Peyer's patch (tissue), 4 donors: ENCODE results near the gene ANK2.

Experiments
- CTCF ChIP-seq, 6 experiments: fragments of 450-650 bp in 4 of 6; fragments of 200-600 bp in 2 of 6; sonication (generic) in 1 of 6; IDR thresholded peaks; one replicate each; pipeline ENCODE4 v1.5.1; 2017 to 2019; ENCODE audit warnings: antibody characterized with exemption in 6 of 6, mild to moderate bottlenecking in 3 of 6, moderate library complexity in 1 of 6
- POLR2A ChIP-seq, 2 donors: fragments of 450-650 bp; IDR thresholded peaks; one replicate each; pipeline ENCODE4 v1.5.1; 2017; ENCODE audit warnings: antibody characterized with exemption in 2 of 2, mild to moderate bottlenecking in 2 of 2, moderate library complexity in 2 of 2

GRCh38 chr4:113222471-113222870 lies 173.0 kb downstream of the ANK2 start:
- no peak for TF ChIP-seq POLR2A (IDR thresholded peaks at IDR 0.05)
- no peak for TF ChIP-seq CTCF (IDR thresholded peaks at IDR 0.05)
